GM12878 (cell line): ENCODE results near the gene SRSF9. TPM values are rescaled to one million over a fixed set of nuclear protein-coding genes. Genes with fewer than 3 reads are reported as not detected.

ENCODE experiments used
- BCL11A ChIP-seq: IDR thresholded peaks from 2 replicates; pipeline ENCODE4 v1.6.1; 2011; ENCODE audit warnings: low read depth, low read length
- BHLHE40 ChIP-seq, 2 experiments: fragments of 450-650 bp in 1 of 2; IDR thresholded peaks; 2 replicates each; pipeline ENCODE4 v1.6.1; 2011 to 2017; ENCODE audit warnings: low read depth in 2 of 2, borderline replicate concordance in 1 of 2, improper control_type of control experiment in 1 of 2, low read length in 1 of 2, mild to moderate bottlenecking in 1 of 2
- BMI1 ChIP-seq: fragments of 450-650 bp; IDR thresholded peaks from 2 replicates; pipeline ENCODE4 v1.6.1; 2016; ENCODE audit warnings: mild to moderate bottlenecking, moderate library complexity, borderline replicate concordance
- CHD2 ChIP-seq: IDR thresholded peaks from 2 replicates; pipeline ENCODE4 v1.6.1; 2011; ENCODE audit warnings: low read depth, low read length, improper control_type of control experiment, borderline replicate concordance
- FOXK2 ChIP-seq: fragments of 450-650 bp; IDR thresholded peaks from 2 replicates; pipeline ENCODE4 v1.6.1; 2017; ENCODE audit warnings: mild to moderate bottlenecking, moderate library complexity
- HCFC1 ChIP-seq: fragments of 150-350 bp; IDR thresholded peaks from 2 replicates; pipeline ENCODE4 v1.6.1; 2014; ENCODE audit warnings: low read length
- KAT2A ChIP-seq: conservative IDR thresholded peaks from 2 replicates; pipeline ENCODE4 v1.6.1; 2011; ENCODE audit warnings: low read depth, low read length; ENCODE audit not compliant: control insufficient read depth
- MTA3 ChIP-seq: IDR thresholded peaks from 2 replicates; pipeline ENCODE4 v1.6.1; 2012; ENCODE audit warnings: low read length, inconsistent platforms, borderline replicate concordance
- NR2C2 ChIP-seq: IDR thresholded peaks from 2 replicates; pipeline ENCODE4 v1.6.1; 2011; ENCODE audit warnings: borderline replicate concordance, low read depth; ENCODE audit not compliant: control insufficient read depth, insufficient read length
- PML ChIP-seq: IDR thresholded peaks from 2 replicates; pipeline ENCODE4 v1.6.1; 2012; ENCODE audit warnings: low read length, inconsistent platforms
- POLR2AphosphoS5 ChIP-seq: IDR thresholded peaks from 2 replicates; pipeline ENCODE4 v1.6.1; 2011; ENCODE audit warnings: mild to moderate bottlenecking, low read length, inconsistent platforms
- RUNX3 ChIP-seq: IDR thresholded peaks from 2 replicates; pipeline ENCODE4 v1.6.1; 2012; ENCODE audit warnings: low read length, inconsistent platforms
- SIX5 ChIP-seq: IDR thresholded peaks from 2 replicates; pipeline ENCODE4 v1.6.1; 2011; ENCODE audit warnings: mild to moderate bottlenecking, low read depth, low read length, moderate library complexity; ENCODE audit not compliant: severe bottlenecking
- SMAD5 ChIP-seq: IDR thresholded peaks from 2 replicates; pipeline ENCODE4 v1.6.1; 2016; ENCODE audit warnings: antibody characterized with exemption, low read depth
- TARDBP ChIP-seq: IDR thresholded peaks from 2 replicates; pipeline ENCODE4 v1.6.1; 2016; ENCODE audit warnings: borderline replicate concordance
- TCF7 ChIP-seq: IDR thresholded peaks from 2 replicates; pipeline ENCODE4 v1.6.1; 2014; ENCODE audit warnings: antibody characterized with exemption, borderline replicate concordance
- YBX1 ChIP-seq: fragments of 450-650 bp; IDR thresholded peaks from 2 replicates; pipeline ENCODE4 v1.6.1; 2016; ENCODE audit warnings: antibody characterized with exemption
- ZBED1 ChIP-seq: IDR thresholded peaks from 2 replicates; pipeline ENCODE4 v1.6.1; 2016; ENCODE audit warnings: borderline replicate concordance
- polyA plus RNA-seq, 11 experiments: library from polyadenylated mRNA; depleted of rRNA in 4 of 11; unstranded in 6 of 11; stranded (reverse) in 5 of 11; fragments of >200 nt; fragmentation: Nextera tagmentation in 4 of 11; fragmentation: Illumina TruSeq in 1 of 11; extraction: Ambion mirVana in 4 of 11; extraction: Trizol in 1 of 11; gene quantifications; 1 replicate in 1 of 11; 2 replicates in 10 of 11; pipeline versions ENCODE4 v1.2.1 to v1.2.3, GENCODE V29; 2011 to 2016; ENCODE audit warnings: inconsistent platforms in 2 of 11, missing spikeins in 2 of 11, low read depth in 1 of 11
- total RNA-seq, 4 experiments: library from RNA; depleted of rRNA in 3 of 4; stranded (reverse); fragments of >200 nt in 3 of 4; fragmentation: Illumina TruSeq in 1 of 4; extraction: Trizol in 1 of 4; gene quantifications; 2 replicates each; pipeline versions ENCODE4 v1.2.1 to v1.2.3, GENCODE V29; 2013 to 2021
- TF ChIP-seq, protein P1 (sequence below): IDR thresholded peaks from 2 replicates; pipeline ENCODE4 v1.6.1; 2012; ENCODE audit warnings: mild to moderate bottlenecking, low read depth, low read length
- TF ChIP-seq, protein P2 (sequence below): fragments of 450-650 bp; IDR thresholded peaks from 2 replicates; pipeline ENCODE4 v1.6.1; 2017; ENCODE audit warnings: antibody characterized with exemption, mild to moderate bottlenecking, moderate library complexity
- TF ChIP-seq, protein P3 (sequence below): fragments of 450-650 bp; IDR thresholded peaks from 2 replicates; pipeline ENCODE4 v1.6.1; 2017; ENCODE audit warnings: mild to moderate bottlenecking, moderate library complexity

The SRSF9 gene
- total and polyA plus RNA-seq, 10 of the 15 experiments (the other 5 are each of a cell fraction or from before 2014, with no cell fraction given) = 56.2 to 510 (median 186) TPM

DNA sequence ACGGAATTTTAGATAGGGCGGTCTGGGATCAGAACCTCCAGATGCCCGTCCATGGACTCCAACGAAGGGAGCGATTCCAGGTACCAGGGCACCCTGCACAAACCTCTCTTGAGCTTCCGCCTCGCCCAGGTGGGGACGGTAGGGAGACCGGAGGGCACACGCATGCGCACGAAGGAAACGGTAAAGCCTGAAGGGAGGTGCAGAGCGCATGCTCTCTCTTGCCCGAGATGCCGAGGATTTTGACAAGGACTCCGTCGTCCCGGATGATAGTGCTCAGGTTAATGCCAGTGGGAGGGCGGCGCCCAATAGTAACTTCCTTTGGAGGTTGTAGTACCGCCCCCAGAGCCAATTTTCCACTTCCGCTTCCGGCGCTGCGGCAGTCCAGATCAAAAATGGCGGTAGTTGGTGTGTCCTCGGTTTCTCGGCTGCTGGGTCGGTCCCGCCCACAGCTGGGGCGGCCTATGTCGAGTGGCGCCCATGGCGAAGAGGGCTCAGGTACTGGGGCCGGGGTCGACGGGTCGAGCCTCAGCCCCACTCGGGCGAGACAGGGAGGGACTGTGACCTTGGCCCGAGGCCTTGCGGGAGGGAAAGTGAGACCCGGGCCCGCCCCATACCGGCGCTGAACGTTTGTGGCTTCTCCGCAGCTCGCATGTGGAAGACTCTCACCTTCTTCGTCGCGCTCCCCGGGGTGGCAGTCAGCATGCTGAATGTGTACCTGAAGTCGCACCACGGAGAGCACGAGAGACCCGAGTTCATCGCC, 31.6 kb downstream of the SRSF9 start, which contains the start of gene COX6A1 (continued):
- TF ChIP-seq, protein P1, sequence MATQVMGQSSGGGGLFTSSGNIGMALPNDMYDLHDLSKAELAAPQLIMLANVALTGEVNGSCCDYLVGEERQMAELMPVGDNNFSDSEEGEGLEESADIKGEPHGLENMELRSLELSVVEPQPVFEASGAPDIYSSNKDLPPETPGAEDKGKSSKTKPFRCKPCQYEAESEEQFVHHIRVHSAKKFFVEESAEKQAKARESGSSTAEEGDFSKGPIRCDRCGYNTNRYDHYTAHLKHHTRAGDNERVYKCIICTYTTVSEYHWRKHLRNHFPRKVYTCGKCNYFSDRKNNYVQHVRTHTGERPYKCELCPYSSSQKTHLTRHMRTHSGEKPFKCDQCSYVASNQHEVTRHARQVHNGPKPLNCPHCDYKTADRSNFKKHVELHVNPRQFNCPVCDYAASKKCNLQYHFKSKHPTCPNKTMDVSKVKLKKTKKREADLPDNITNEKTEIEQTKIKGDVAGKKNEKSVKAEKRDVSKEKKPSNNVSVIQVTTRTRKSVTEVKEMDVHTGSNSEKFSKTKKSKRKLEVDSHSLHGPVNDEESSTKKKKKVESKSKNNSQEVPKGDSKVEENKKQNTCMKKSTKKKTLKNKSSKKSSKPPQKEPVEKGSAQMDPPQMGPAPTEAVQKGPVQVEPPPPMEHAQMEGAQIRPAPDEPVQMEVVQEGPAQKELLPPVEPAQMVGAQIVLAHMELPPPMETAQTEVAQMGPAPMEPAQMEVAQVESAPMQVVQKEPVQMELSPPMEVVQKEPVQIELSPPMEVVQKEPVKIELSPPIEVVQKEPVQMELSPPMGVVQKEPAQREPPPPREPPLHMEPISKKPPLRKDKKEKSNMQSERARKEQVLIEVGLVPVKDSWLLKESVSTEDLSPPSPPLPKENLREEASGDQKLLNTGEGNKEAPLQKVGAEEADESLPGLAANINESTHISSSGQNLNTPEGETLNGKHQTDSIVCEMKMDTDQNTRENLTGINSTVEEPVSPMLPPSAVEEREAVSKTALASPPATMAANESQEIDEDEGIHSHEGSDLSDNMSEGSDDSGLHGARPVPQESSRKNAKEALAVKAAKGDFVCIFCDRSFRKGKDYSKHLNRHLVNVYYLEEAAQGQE = no peak
- no peak for TF ChIP-seq YBX1
- TF ChIP-seq PML = peak; percentile 80
- no peak for TF ChIP-seq SIX5
- TF ChIP-seq BCL11A = no peak
- peak; percentile 53; the same call in 1 of the 2 replicates for TF ChIP-seq SMAD5
- no peak for TF ChIP-seq BMI1
- TF ChIP-seq, protein P2, sequence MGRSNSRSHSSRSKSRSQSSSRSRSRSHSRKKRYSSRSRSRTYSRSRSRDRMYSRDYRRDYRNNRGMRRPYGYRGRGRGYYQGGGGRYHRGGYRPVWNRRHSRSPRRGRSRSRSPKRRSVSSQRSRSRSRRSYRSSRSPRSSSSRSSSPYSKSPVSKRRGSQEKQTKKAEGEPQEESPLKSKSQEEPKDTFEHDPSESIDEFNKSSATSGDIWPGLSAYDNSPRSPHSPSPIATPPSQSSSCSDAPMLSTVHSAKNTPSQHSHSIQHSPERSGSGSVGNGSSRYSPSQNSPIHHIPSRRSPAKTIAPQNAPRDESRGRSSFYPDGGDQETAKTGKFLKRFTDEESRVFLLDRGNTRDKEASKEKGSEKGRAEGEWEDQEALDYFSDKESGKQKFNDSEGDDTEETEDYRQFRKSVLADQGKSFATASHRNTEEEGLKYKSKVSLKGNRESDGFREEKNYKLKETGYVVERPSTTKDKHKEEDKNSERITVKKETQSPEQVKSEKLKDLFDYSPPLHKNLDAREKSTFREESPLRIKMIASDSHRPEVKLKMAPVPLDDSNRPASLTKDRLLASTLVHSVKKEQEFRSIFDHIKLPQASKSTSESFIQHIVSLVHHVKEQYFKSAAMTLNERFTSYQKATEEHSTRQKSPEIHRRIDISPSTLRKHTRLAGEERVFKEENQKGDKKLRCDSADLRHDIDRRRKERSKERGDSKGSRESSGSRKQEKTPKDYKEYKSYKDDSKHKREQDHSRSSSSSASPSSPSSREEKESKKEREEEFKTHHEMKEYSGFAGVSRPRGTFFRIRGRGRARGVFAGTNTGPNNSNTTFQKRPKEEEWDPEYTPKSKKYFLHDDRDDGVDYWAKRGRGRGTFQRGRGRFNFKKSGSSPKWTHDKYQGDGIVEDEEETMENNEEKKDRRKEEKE = no peak
- no peak for TF ChIP-seq KAT2A
- TF ChIP-seq NR2C2 = no peak
- peak; percentile 18; the same call in 1 of the 2 replicates for TF ChIP-seq HCFC1
- TF ChIP-seq TCF7 = no peak
- no peak for TF ChIP-seq FOXK2
- TF ChIP-seq RUNX3 = peak; percentile 29; the same call in 1 of the 2 replicates
- TF ChIP-seq CHD2 = no peak
- TF ChIP-seq, protein P3, sequence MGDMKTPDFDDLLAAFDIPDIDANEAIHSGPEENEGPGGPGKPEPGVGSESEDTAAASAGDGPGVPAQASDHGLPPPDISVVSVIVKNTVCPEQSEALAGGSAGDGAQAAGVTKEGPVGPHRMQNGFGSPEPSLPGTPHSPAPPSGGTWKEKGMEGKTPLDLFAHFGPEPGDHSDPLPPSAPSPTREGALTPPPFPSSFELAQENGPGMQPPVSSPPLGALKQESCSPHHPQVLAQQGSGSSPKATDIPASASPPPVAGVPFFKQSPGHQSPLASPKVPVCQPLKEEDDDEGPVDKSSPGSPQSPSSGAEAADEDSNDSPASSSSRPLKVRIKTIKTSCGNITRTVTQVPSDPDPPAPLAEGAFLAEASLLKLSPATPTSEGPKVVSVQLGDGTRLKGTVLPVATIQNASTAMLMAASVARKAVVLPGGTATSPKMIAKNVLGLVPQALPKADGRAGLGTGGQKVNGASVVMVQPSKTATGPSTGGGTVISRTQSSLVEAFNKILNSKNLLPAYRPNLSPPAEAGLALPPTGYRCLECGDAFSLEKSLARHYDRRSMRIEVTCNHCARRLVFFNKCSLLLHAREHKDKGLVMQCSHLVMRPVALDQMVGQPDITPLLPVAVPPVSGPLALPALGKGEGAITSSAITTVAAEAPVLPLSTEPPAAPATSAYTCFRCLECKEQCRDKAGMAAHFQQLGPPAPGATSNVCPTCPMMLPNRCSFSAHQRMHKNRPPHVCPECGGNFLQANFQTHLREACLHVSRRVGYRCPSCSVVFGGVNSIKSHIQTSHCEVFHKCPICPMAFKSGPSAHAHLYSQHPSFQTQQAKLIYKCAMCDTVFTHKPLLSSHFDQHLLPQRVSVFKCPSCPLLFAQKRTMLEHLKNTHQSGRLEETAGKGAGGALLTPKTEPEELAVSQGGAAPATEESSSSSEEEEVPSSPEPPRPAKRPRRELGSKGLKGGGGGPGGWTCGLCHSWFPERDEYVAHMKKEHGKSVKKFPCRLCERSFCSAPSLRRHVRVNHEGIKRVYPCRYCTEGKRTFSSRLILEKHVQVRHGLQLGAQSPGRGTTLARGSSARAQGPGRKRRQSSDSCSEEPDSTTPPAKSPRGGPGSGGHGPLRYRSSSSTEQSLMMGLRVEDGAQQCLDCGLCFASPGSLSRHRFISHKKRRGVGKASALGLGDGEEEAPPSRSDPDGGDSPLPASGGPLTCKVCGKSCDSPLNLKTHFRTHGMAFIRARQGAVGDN = no peak
- TF ChIP-seq POLR2AphosphoS5 = peak; percentile 84
- TF ChIP-seq TARDBP = 0 out of 2 replicates have a peak, but pooled peaks have one; percentile 49
- peak in 1 of 2 experiments; percentile 11; a peak in 1 of 4 replicates for TF ChIP-seq BHLHE40 (IDR thresholded peaks at IDR 0.05; ENCODE audit: borderline replicate concordance in 1 of 2, low read depth in 2 of 2, low read length in 1 of 2)
- no peak for TF ChIP-seq MTA3
- TF ChIP-seq ZBED1 = no peak
